HG03442 (cell line): Measurements from ENCODE around the gene SLX1A.
"Not testable (repeated sequence)": the region's sequence is repeated elsewhere in the genome, so short reads cannot be mapped to it uniquely, and the experiment has no call there.

Experiments used
- ATAC-seq: cut with Tn5 transposase; IDR thresholded peaks from one replicate; pipeline ENCODE4 v1.9.1; 2021; ENCODE audit warnings: mild to moderate bottlenecking, moderate library complexity; ENCODE audit not compliant: unreplicated experiment

Gene SLX1A

GRCh38 chr16:30193615-30194014 lies at the start of gene SLX1A, which contains the start of gene BOLA2B:
SLX1A (plus strand) TSS chr16:30193875; CDS start chr16:30194085, 210 bp downstream.
BOLA2B (minus strand) TSS chr16:30193666; CDS start chr16:30193595, 71 bp downstream.
- peak; percentile 84 for ATAC-seq

GRCh38 chr16:30144017-30144416 lies 49.7 kb upstream of the SLX1A start:
- no peak for ATAC-seq

- ATAC-seq: no peak
Observed at GRCh38 chr16:30144917-30145316, 48.8 kb upstream of the SLX1A start.

GRCh38 chr16:30145657-30146056 lies 48.0 kb upstream of the SLX1A start:
- ATAC-seq: no peak

GRCh38 chr16:30147843-30148510 lies 45.7 kb upstream of the SLX1A start:
- no peak for ATAC-seq

GRCh38 chr16:30149250-30149930 lies 44.3 kb upstream of the SLX1A start:
- no peak for ATAC-seq

GRCh38 chr16:30151091-30151490 lies 42.6 kb upstream of the SLX1A start:
- no peak for ATAC-seq

GRCh38 chr16:30152517-30152916 lies 41.2 kb upstream of the SLX1A start:
- no peak for ATAC-seq

- no peak for ATAC-seq
Observed at GRCh38 chr16:30155188-30155587, 38.5 kb upstream of the SLX1A start.

- ATAC-seq: no peak
Observed at GRCh38 chr16:30157214-30157613, 36.5 kb upstream of the SLX1A start.

GRCh38 chr16:30163538-30163937 lies 30.1 kb upstream of the SLX1A start:
- no peak for ATAC-seq

GRCh38 chr16:30166202-30166902 lies 27.3 kb upstream of the SLX1A start:
- peak; percentile 69 for ATAC-seq

- not testable (repeated sequence) for ATAC-seq
Observed at GRCh38 chr16:30168746-30169145, 24.9 kb upstream of the SLX1A start.

GRCh38 chr16:30169416-30169815 lies 24.3 kb upstream of the SLX1A start:
- not testable (repeated sequence) for ATAC-seq

GRCh38 chr16:30170145-30170544 lies 23.5 kb upstream of the SLX1A start:
- ATAC-seq: not testable (repeated sequence)

- no peak for ATAC-seq
Observed at GRCh38 chr16:30173054-30173453, 20.6 kb upstream of the SLX1A start.

- ATAC-seq: not testable (repeated sequence)
Observed at GRCh38 chr16:30176876-30177275, 16.8 kb upstream of the SLX1A start.

- ATAC-seq: no peak
Observed at GRCh38 chr16:30179195-30179594, 14.5 kb upstream of the SLX1A start.

GRCh38 chr16:30179931-30180330 lies 13.7 kb upstream of the SLX1A start:
- ATAC-seq: no peak

GRCh38 chr16:30180741-30181140 lies 12.9 kb upstream of the SLX1A start:
- no peak for ATAC-seq

GRCh38 chr16:30183233-30184095 lies 10.2 kb upstream of the SLX1A start, which contains the start of gene CORO1A:
CORO1A (plus strand) TSS chr16:30183602; CDS start chr16:30185210, 1,608 bp downstream.
- ATAC-seq: peak; percentile 41
